OCI-LY3 (cell line): Measurements from ENCODE around the gene RAD51B.

Experiments
- EZH2phosphoT487 ChIP-seq: fragments of 200-600 bp; shearing (Covaris generic); IDR thresholded peaks from 2 replicates; pipeline ENCODE4 v1.6.1; 2018; ENCODE audit warnings: antibody characterized with exemption, mixed run types, low read depth
- TF ChIP-seq, protein P1 (sequence below): fragments of 200-600, 300-600 bp; sonication (generic); IDR thresholded peaks from 2 replicates; pipeline ENCODE4 v1.5.1; 2014; ENCODE audit warnings: antibody characterized with exemption, low read length, low read depth

GRCh38 chr14:68551045-68551683 lies 731.6 kb downstream of the RAD51B start:
- TF ChIP-seq, protein P1, sequence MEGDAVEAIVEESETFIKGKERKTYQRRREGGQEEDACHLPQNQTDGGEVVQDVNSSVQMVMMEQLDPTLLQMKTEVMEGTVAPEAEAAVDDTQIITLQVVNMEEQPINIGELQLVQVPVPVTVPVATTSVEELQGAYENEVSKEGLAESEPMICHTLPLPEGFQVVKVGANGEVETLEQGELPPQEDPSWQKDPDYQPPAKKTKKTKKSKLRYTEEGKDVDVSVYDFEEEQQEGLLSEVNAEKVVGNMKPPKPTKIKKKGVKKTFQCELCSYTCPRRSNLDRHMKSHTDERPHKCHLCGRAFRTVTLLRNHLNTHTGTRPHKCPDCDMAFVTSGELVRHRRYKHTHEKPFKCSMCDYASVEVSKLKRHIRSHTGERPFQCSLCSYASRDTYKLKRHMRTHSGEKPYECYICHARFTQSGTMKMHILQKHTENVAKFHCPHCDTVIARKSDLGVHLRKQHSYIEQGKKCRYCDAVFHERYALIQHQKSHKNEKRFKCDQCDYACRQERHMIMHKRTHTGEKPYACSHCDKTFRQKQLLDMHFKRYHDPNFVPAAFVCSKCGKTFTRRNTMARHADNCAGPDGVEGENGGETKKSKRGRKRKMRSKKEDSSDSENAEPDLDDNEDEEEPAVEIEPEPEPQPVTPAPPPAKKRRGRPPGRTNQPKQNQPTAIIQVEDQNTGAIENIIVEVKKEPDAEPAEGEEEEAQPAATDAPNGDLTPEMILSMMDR = no peak
- no peak for TF ChIP-seq EZH2phosphoT487
